Endothelial cell of umbilical vein (primary cell): ENCODE results near the gene KCTD1. TPM values are rescaled to one million over a fixed set of nuclear protein-coding genes. Genes with fewer than 3 reads are reported as not detected.
A peak's percentile ranks its signal among the peaks of the same experiment; 100 is the strongest.

Experiments used
- BruUV-seq: library from RNA; stranded (reverse); fragments of 400-500 nt; replicated peaks from 2 replicates; lab custom pipeline; 2021; lab: Mats Ljungman, UMichigan
- CTCF ChIA-PET: fragments of 300-600, 350-600 bp; sonication (Branson Sonifier 250); formaldehyde crosslinking; loops from one replicate; lab custom pipeline; 2021; ENCODE audit warnings: antibody characterized with exemption, inconsistent platforms; lab: Charles Lee
- POLR2A ChIA-PET: fragments of 300-600, 350-600 bp; sonication (Branson Sonifier 250); formaldehyde crosslinking; loops from one replicate; lab custom pipeline; 2021; ENCODE audit warnings: antibody characterized with exemption, inconsistent platforms; lab: Charles Lee
- DNase-seq: peaks from one replicate; pipeline ENCODE4 v3.0.0-alpha.2; 2011; ENCODE audit warnings: low read depth, low spot score
- FAIRE-seq: peaks from 2 replicates; lab custom pipeline; 2011; peaks lifted over from hg19 to GRCh38; lab: Jason Lieb, UNC
- H2AFZ ChIP-seq: 2 replicates; pipeline ENCODE4 v1.6.0; 2012; ENCODE audit warnings: low read depth, low read length, control low read depth, inconsistent platforms
- H3K27ac ChIP-seq: 2 replicates; pipeline ENCODE4 v1.5.1; 2011; ENCODE audit warnings: low read depth, mild to moderate bottlenecking, control low read depth, low read length, moderate library complexity; ENCODE audit not compliant: insufficient read depth
- H3K27me3 ChIP-seq, 2 experiments: 2 replicates each; pipeline versions ENCODE4 v1.6.0 to v1.6.1; 2011; ENCODE audit warnings: low read length in 2 of 2, mixed read lengths in 1 of 2; ENCODE audit not compliant: control insufficient read depth in 2 of 2, insufficient read depth in 2 of 2
- H3K36me3 ChIP-seq, 2 experiments: 2 replicates in 1 of 2; 3 replicates in 1 of 2; pipeline ENCODE4 v1.5.1; 2011; ENCODE audit warnings: low read length in 2 of 2, mild to moderate bottlenecking in 1 of 2, moderate library complexity in 1 of 2; ENCODE audit not compliant: control insufficient read depth in 2 of 2, insufficient read depth in 2 of 2; ENCODE audit errors: extremely low read depth in 1 of 2
- H3K4me1 ChIP-seq: 3 replicates; pipeline ENCODE4 v1.5.1; 2011; ENCODE audit warnings: mild to moderate bottlenecking, low read length; ENCODE audit not compliant: control insufficient read depth, insufficient read depth; ENCODE audit errors: extremely low read depth
- H3K4me2 ChIP-seq: 2 replicates; pipeline ENCODE4 v1.6.1; 2011; ENCODE audit warnings: low read length, control low read depth, mixed read lengths; ENCODE audit not compliant: insufficient read depth
- H3K4me3 ChIP-seq, 3 experiments: fragments of 200-600 bp in 1 of 3; sonication (generic), shearing (Covaris generic) in 1 of 3; replicated peaks in 1 of 3; 2 replicates each; pipeline ENCODE4 v1.5.1; 2011 to 2016; ENCODE audit warnings: control low read depth in 3 of 3, low read length in 3 of 3, mild to moderate bottlenecking in 2 of 3, inconsistent platforms in 1 of 3, low read depth in 1 of 3, moderate library complexity in 1 of 3; ENCODE audit not compliant: insufficient read depth in 1 of 3
- H3K79me2 ChIP-seq: 2 replicates; pipeline ENCODE4 v1.6.0; 2012; ENCODE audit warnings: low read length, inconsistent platforms; ENCODE audit not compliant: control insufficient read depth, insufficient read depth
- H3K9ac ChIP-seq: replicated peaks from 2 replicates; pipeline ENCODE3; 2011; ENCODE audit warnings: low read length, control low read depth; ENCODE audit not compliant: insufficient read depth; ENCODE audit errors: extremely low read depth
- H3K9me1 ChIP-seq: replicated peaks from 3 replicates; pipeline ENCODE4 v1.6.0; 2011; ENCODE audit warnings: mild to moderate bottlenecking, low read length; ENCODE audit not compliant: control insufficient read depth, insufficient read depth; ENCODE audit errors: extremely low read depth
- H3K9me3 ChIP-seq: replicated peaks from 2 replicates; pipeline ENCODE4 v1.5.1; 2012; ENCODE audit warnings: low read length, inconsistent platforms; ENCODE audit not compliant: control insufficient read depth, insufficient read depth
- H4K20me1 ChIP-seq: replicated peaks from 2 replicates; pipeline ENCODE3; 2011; ENCODE audit warnings: mild to moderate bottlenecking, low read length; ENCODE audit not compliant: control insufficient read depth, insufficient read depth; ENCODE audit errors: extremely low read depth
- EZH2 ChIP-seq: IDR thresholded peaks from 2 replicates; pipeline ENCODE4 v1.6.1; 2012; ENCODE audit warnings: borderline replicate concordance, low read depth, mild to moderate bottlenecking, moderate library complexity, low read length, inconsistent platforms; ENCODE audit not compliant: severe bottlenecking
- FOS ChIP-seq: IDR thresholded peaks from 2 replicates; pipeline ENCODE4 v1.6.1; 2011; ENCODE audit warnings: mild to moderate bottlenecking, low read length, moderate library complexity, borderline replicate concordance; ENCODE audit not compliant: insufficient read depth
- GATA2 ChIP-seq: IDR thresholded peaks from 2 replicates; pipeline ENCODE4 v1.7.0; 2011; ENCODE audit warnings: low read depth, mild to moderate bottlenecking, moderate library complexity, mixed read lengths, low read length; ENCODE audit not compliant: insufficient read length, insufficient read depth
- JUN ChIP-seq: IDR thresholded peaks from 2 replicates; pipeline ENCODE4 v1.6.1; 2011; ENCODE audit warnings: borderline replicate concordance, low read depth; ENCODE audit not compliant: insufficient read length, insufficient read depth
- MYC ChIP-seq: IDR thresholded peaks from one replicate; pipeline ENCODE4 v1.6.1; 2011; ENCODE audit warnings: mild to moderate bottlenecking, low read depth, low read length
- POLR2A ChIP-seq: IDR thresholded peaks from 2 replicates; pipeline ENCODE4 v1.6.1; 2012; ENCODE audit warnings: low read depth, mild to moderate bottlenecking, control low read depth, low read length
- POLR2AphosphoS5 ChIP-seq: IDR thresholded peaks from 2 replicates; pipeline ENCODE4 v1.6.1; 2012; ENCODE audit warnings: low read depth, mild to moderate bottlenecking, control low read depth, low read length, moderate library complexity; ENCODE audit not compliant: insufficient read depth
- dilution Hi-C: fragments of 300-500 bp; cut with MboI; formaldehyde crosslinking; loops from one replicate; pipeline ENCODE4 v1.15.0; 2019; ENCODE audit warnings: low sequenced_read_pairs; ENCODE audit not compliant: extremely low pct_ligation_motif_present
- intact Hi-C: fragments of 100-400 bp; cut with micrococcal nuclease; formaldehyde crosslinking; loops from one replicate; pipeline ENCODE4 v1.10.0; 2022
- polyA plus RNA-seq, 4 experiments: library from polyadenylated mRNA; depleted of rRNA in 3 of 4; stranded (reverse) in 3 of 4; unstranded in 1 of 4; fragments of >200 nt; gene quantifications; 2 replicates each; pipeline versions ENCODE4 v1.2.1 to v1.2.3, GENCODE V29; 2011 to 2012; ENCODE audit warnings: missing spikeins in 1 of 4
- total RNA-seq: library from RNA; stranded (reverse); gene quantifications from 2 replicates; pipeline ENCODE4 v1.2.3, GENCODE V29; 2021
- TF ChIP-seq, protein P1 (sequence below), 2 donors: IDR thresholded peaks; 1 replicate in 1 of 2; 2 replicates in 1 of 2; pipeline ENCODE4 v1.5.1; 2011; ENCODE audit warnings: low read length in 2 of 2, mild to moderate bottlenecking in 2 of 2, moderate library complexity in 2 of 2, control low read depth in 1 of 2, inconsistent platforms in 1 of 2, low read depth in 1 of 2; ENCODE audit not compliant: insufficient read depth in 1 of 2; ENCODE audit errors: extremely low read depth in 1 of 2
- TF ChIP-seq, protein P2 (sequence below): IDR thresholded peaks from 2 replicates; pipeline ENCODE4 v1.6.1; 2011; ENCODE audit not compliant: insufficient read depth, insufficient read length

KCTD1 gene
- total and polyA plus RNA-seq, 2 donors (not counting 3 experiments of a cell fraction or from before 2014, with no cell fraction given), result 6.1 to 12.1 TPM

DNA sequence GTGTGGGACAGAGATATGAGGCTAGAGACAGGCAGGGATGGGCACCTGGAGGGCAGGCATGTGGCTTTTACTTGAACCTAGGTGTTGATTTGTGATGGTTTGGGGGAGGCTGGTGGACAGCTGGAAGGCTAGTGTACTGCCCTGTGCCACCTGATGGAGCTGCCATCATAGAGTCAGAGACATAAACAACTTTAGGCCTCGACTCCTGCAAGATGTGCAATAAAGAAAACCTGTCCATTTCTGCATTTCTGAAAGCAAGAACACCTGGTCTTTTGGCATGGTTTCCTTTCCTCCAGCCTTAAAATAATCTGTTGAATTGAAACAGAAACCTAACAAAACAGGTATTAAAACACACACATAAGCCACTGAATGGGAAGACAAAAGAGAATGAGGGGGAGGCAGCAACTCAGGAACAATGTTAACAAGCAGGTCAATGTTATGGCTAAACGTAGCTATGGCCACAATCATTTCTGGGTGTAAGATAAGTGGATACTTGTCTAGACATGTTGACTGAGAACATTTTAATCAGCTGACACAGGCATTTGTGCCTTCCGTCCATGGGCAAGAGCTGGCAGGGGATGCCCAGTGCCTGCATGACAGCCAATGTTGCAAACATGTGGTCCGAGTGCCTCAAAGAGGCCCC, 87.8 kb downstream of the KCTD1 start:
- FAIRE-seq (no peak), DNase-seq (peak; percentile 49)
- Histone ChIP-seq H3K4me3 (no peak overlapping the region), H3K36me3 (no peaks in the 10 kb centered on the region), H3K4me1 (peaks cover 30% of the 10 kb centered on the region), H3K9ac (no peak overlapping the region), H2AFZ (no peak overlapping the region), H4K20me1 (no peaks in the 10 kb centered on the region), H3K27ac (no peak overlapping the region), H3K4me2 (no peak overlapping the region), H3K9me3 (no peaks in the 10 kb centered on the region), H3K79me2 (no peaks in the 10 kb centered on the region), H3K27me3 (no peaks in the 10 kb centered on the region), H3K9me1 (no peaks in the 10 kb centered on the region)
- POLR2A ChIA-PET, result no interaction called here
- BruUV-seq, result no TSS peak
- CTCF ChIA-PET, result interaction anchor here (1.2 to 2.3 kb wide), 3 partner anchors 8 to 77 kb away, joined by 3 to 6 read pairs (median 6); no protein-coding TSS in a partner anchor
- TF ChIP-seq MYC (no peak), EZH2 (no peak)
- intact Hi-C loops, result loop anchor here (5.0 kb wide), 1 partner anchor 87 kb away; the partner anchor contains the start of gene KCTD1
- dilution Hi-C loops, result no loop called here

DNA sequence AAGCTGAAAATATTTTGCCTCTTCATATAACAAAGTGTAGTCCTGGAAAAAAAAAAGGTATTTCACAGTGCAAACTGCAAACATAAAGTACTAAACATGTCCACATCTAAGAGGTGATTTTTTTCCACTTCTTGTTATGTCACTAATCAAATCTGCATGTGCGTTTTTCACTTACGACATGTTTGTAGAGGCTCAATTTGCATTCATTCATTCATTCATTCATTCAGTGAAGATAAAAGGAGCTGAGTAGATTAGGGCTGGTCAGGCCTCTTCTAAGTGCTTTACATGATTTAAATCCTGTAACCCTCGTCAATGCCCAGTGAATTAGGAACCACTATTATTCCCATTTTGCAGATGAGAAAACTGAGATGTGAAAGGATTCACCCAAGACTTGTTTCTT, 88.5 kb downstream of the KCTD1 start:
- no TSS peak for BruUV-seq
- intact Hi-C loops, result loop anchor here (5.0 kb wide), 2 partner anchors 87 to 187 kb away; partner anchors contain the start of gene KCTD1
- no peak for FAIRE-seq

More for the DNA sequence above, 88.5 kb downstream of the KCTD1 start:
- H3K4me1 ChIP-seq, result peaks cover 30% of the 10 kb centered on the region
- H3K9ac ChIP-seq, result no peak overlapping the region
- H3K9me1 ChIP-seq, result no peaks in the 10 kb centered on the region
- CTCF ChIA-PET, result interaction anchor here (1.8 to 2.3 kb wide), 2 partner anchors 9 to 76 kb away, joined by 6 read pairs; no protein-coding TSS in a partner anchor
- no peaks in the 10 kb centered on the region for H3K9me3 ChIP-seq
- no peak overlapping the region for H3K4me2 ChIP-seq
- no peaks in the 10 kb centered on the region for H3K27me3 ChIP-seq
- no peaks in the 10 kb centered on the region for H3K36me3 ChIP-seq
- POLR2A ChIA-PET, result no interaction called here
- no peak for DNase-seq
- no peaks in the 10 kb centered on the region for H4K20me1 ChIP-seq
- H3K79me2 ChIP-seq, result no peaks in the 10 kb centered on the region
- H3K4me3 ChIP-seq, result no peak overlapping the region
- TF ChIP-seq EZH2, result no peak
- TF ChIP-seq, protein P1, sequence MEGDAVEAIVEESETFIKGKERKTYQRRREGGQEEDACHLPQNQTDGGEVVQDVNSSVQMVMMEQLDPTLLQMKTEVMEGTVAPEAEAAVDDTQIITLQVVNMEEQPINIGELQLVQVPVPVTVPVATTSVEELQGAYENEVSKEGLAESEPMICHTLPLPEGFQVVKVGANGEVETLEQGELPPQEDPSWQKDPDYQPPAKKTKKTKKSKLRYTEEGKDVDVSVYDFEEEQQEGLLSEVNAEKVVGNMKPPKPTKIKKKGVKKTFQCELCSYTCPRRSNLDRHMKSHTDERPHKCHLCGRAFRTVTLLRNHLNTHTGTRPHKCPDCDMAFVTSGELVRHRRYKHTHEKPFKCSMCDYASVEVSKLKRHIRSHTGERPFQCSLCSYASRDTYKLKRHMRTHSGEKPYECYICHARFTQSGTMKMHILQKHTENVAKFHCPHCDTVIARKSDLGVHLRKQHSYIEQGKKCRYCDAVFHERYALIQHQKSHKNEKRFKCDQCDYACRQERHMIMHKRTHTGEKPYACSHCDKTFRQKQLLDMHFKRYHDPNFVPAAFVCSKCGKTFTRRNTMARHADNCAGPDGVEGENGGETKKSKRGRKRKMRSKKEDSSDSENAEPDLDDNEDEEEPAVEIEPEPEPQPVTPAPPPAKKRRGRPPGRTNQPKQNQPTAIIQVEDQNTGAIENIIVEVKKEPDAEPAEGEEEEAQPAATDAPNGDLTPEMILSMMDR (IDR thresholded peaks at IDR 0.05; ENCODE audit: extremely low read depth in 1 of 2, insufficient read depth in 1 of 2, low read depth in 1 of 2, low read length in 2 of 2), result no peak
- no peak for TF ChIP-seq FOS
- TF ChIP-seq, protein P2, sequence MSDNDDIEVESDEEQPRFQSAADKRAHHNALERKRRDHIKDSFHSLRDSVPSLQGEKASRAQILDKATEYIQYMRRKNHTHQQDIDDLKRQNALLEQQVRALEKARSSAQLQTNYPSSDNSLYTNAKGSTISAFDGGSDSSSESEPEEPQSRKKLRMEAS, result no peak
- TF ChIP-seq MYC, result no peak
- TF ChIP-seq JUN, result no peak
- no peak for TF ChIP-seq GATA2
- TF ChIP-seq POLR2AphosphoS5, result no peak
- TF ChIP-seq POLR2A, result no peak
- dilution Hi-C loops, result no loop called here
- H2AFZ ChIP-seq, result no peak overlapping the region
- no peak overlapping the region for H3K27ac ChIP-seq
